Peyer's patch (tissue), 4 donors: Measurements from ENCODE around the gene EDRF1.

Experiments
- CTCF ChIP-seq, 6 experiments: fragments of 450-650 bp in 4 of 6; fragments of 200-600 bp in 2 of 6; sonication (generic) in 1 of 6; IDR thresholded peaks; one replicate each; pipeline ENCODE4 v1.5.1; 2017 to 2019; ENCODE audit warnings: antibody characterized with exemption in 6 of 6, mild to moderate bottlenecking in 3 of 6, moderate library complexity in 1 of 6
- POLR2A ChIP-seq, 2 donors: fragments of 450-650 bp; IDR thresholded peaks; one replicate each; pipeline ENCODE4 v1.5.1; 2017; ENCODE audit warnings: antibody characterized with exemption in 2 of 2, mild to moderate bottlenecking in 2 of 2, moderate library complexity in 2 of 2

- TF ChIP-seq CTCF (IDR thresholded peaks at IDR 0.05) (no peak), POLR2A (IDR thresholded peaks at IDR 0.05) (no peak)
These were observed 63.1 kb downstream of the EDRF1 start for GRCh38 chr10:125782616-125783015.
